Measurements from ENCODE around the gene C1orf74.

The C1orf74 gene

DNA sequence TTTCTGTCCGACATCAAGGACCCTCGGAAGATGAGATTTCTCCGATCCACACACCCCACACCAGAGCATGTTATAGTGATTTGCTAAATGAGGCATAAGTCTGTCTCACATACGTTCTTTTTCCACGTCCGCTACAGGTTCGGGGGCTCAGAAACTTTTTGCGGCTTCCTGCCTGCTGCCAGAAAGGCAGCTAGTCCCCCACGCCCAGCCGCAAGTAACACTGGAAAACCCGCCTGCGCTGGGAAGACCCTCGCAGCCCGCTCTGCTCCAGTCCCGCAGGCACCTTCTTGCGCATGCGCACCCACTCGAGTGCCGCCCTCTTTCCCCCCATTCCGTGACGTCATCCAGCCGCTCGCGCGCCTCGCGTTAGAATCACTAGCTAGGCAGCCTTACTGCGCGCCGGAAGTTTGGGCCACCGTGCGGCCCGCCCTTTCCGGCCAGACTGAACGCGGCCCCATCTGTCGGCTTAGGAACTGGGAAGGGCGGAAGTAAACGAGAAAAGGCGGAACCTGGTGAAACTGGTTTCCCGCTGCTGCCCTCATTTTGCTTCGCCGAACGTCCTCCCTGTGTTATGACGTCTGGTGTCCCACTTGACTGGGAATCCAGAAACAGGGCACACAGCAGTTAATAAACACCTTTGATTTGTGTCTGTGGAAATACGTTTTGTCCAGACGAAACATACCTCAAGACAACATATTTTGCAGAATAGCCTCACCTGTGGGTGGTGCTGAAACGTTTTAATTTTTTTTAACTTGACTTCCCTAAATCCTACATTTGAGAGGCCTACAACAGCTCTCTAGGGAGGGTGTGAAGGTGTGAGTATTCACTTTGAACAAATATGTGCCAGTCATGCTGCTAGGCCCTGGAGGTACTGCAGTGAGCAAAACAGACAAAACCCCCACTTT, at the start of gene C1orf74:
Gene C1orf74, minus strand, starts transcription at position 295 of the 905 bp plus-strand sequence. CDS start 925 bp downstream, outside the sequence.
- peak; percentile 86 for DNase-seq (ENCODE audit: low read depth)

DNA sequence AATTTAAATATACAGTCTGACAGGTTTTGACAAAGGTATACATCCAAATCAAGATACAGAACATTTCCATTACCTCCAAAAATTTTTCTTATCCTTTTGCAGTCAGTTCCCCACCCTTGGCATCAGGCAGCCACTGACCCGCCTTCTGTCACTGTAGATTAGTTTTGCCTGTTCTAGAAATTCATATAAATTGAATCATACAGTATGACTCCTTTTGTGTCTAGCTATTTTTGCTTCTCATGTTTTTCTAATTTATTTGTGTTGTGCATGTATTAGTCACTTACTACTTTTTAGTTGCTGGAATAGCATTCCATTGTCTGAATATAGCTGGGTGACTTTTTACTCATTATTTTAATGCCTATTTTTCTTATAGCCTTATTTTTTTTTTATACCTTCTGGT, 47.3 kb upstream of the C1orf74 start:
- DNase-seq (ENCODE audit: low read depth): no peak

DNA sequence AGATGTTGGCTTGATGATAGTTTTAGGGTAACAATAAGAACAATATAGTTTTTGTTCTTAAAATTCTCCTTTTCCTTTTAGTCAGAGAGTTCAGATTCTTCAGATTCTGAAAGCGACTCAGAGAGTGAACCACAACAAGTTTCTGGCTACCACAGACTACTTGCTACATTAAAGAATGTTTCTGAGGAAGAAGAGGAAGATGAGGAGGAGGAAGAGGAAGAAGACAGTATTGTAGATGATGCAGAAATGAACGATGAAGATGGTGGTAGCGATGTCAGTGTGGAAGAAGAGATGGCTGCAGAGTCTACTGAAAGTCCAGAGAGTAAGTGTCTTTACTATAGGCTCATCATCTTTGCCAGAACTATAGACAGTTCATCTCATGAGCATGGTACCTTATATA, 46.4 kb upstream of the C1orf74 start:
- DNase-seq (ENCODE audit: low read depth): no peak

DNA sequence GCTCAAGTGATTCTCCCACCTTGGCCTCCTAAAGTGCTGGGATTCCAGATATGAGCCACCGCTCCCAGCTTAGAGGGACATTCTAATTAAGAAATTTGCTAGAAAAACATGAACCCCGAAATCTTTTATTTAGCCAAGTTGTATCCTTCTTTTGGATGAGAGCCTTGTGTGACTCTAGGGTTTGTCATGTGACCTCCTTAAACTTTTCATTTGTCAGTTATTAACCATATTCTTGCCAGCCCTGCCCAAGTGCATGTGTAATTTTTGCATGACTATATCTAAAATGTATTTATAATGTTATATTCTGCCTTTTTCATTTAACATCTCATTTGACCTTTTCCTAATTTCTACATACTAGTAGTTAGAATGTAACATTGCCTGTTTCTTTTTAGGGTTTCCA, 45.4 kb upstream of the C1orf74 start:
- DNase-seq (ENCODE audit: low read depth): no peak

DNA sequence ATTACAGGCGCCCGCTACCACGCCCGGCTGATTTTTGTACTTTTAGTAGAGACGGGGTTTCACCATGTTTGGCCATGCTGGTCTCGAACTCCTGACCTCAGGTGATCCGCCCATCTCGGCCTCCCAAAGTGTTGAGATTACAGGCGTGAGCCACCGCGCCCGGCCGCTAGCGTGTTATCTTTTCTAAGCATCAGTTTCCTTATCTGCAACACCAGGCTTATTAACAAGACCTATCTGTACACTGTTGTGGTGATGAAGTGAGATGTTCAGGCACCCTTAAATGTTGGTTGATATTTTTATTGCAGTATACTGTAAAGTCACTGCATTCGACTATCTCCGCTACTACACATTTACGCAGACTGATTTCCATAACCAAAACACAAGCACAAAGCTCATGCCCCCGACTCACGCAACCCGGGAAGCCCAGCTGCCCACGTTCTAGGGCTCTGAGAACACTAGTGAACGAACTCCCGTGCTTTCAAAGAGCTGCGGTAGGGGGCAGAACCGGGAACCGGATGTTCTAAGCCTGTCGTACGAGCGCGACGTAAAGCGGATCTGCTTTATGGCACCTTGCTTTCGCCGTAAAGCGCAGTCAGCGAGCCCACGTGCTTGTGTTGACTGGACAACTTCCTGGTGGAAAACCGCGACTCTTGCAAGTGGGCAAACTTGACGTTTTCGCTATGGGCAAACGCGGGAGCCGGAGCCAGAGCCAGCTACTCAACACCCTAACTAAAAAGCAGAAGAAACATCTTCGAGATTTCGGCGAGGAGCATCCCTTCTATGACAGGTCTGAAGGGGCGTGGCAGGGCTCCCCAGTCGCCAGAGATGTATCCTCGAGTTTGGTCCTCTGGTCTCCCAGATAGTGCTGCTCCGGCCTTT, 43.3 kb upstream of the C1orf74 start, which contains the start of gene UTP25:
Gene UTP25, plus strand, starts transcription at position 589 of the 879 bp plus-strand sequence. Its CDS starts 92 bp downstream, at position 681.
- peak; percentile 91 for DNase-seq (ENCODE audit: low read depth)

DNA sequence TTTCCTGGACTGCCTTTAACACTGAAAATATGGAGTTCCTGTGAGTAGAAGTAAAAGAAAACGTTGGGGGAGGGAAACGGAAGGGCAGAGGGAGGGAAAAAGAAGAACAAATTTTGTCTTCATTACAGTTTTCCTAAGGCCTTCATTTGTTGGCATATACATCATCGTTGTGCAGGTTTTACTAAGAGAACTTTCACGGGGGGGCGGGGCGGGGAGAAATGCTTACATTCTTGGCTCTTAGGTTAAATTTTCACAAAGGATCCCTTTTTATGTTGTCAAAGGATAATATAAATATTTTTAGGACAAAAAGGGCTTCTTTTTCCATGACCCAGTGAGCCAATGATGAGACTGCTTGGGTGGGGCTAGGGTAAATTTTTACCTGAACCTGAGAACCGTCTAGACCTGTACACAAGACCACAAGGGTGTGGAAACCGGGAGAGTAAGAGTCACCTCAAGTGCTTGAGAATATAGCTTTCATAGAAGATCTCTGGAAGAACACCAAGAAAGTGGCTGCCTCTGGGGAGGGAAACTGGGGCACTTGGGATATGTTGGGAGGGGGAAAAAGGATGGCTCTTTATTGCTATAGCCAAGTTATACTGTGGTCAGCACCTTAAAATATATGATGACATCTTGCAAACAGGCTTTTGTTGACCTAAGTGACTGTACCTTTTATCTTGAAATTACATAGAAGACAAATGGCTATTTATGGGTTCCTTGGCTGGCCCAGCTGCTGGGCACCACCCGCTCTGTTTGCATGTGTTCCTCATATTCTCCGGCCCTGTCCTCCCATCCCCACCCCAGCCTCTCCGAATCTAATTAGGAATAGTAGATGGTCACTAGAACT, 41.5 kb upstream of the C1orf74 start:
- DNase-seq (ENCODE audit: low read depth): no peak

DNA sequence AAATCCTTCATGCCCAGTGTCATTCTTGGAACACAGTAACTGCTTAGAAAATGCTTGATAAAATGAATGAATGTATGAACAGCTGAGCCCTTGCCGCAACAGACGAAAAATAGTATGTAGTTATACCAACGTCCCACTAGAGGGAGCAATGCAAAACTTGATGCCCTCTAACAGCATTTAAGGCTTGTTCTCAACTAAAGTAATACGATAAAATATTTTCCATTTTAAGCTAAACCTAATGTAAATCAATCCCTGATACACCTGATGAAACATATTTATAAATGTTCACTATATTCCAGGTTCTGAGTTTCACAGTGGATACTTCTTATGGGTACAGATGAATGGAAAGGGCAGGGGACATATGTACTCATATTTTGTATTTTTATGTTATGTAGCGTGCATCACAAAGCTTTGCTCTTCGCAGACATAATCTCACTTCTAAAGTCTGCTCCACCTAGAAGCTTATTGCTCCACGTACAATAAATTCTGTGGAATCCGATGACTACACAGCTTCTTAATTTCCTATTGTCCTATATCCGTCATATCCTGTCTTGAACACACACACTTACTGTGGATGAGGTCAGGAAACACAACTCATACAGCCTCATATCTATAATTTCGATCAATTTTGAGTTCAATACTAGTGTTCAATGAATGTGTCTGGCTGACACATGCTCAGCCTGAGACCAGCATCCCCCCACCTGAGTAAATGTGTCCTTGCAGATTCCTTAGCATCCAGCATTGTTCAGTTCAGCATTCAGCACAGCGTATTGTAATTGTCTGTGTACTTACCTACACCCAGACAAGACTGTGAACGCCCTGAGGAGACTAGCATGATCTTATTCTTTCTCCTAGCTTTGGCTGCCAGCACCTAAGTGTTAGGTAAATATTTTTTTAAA, 39.0 kb upstream of the C1orf74 start:
- DNase-seq (ENCODE audit: low read depth): no peak

DNA sequence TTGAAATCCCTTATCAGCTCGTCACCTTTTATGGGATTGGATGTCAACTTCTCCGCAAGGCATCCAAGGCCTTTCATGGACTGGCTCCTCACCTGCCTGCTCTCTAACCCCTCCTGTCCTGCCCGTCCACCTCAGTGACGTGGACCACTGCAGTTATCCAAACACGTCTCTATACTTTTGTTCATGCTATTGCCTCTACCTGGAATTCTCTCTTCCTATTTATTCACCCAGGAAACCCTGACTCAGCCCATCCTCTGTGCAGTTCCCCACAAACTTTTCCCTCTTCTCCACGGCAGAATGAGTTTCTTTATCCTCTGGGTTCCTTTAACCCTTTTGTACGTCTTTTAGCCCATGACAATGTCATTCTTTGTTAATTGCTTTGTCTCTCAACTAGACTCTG, 38.3 kb upstream of the C1orf74 start:
- DNase-seq (ENCODE audit: low read depth): no peak

DNA sequence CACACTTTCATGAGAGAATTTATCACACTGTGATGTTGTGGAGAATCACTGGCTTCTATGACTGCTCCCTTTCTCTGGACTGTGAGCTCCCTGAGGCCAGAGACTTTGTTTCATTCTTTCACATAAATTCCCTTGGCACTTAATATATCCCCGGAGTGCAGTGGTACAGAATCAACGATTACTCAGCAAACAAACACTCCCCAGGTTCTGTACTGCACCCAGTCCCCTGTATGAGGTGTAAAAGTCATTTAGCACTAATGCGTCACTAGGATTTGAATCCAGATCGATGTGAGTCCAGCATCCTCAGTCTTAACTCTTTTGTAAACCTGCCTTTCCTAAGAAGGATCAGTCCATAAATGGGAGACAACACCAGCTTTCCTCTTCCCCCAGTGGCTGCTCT, 36.6 kb upstream of the C1orf74 start:
- no peak for DNase-seq (ENCODE audit: low read depth)

DNA sequence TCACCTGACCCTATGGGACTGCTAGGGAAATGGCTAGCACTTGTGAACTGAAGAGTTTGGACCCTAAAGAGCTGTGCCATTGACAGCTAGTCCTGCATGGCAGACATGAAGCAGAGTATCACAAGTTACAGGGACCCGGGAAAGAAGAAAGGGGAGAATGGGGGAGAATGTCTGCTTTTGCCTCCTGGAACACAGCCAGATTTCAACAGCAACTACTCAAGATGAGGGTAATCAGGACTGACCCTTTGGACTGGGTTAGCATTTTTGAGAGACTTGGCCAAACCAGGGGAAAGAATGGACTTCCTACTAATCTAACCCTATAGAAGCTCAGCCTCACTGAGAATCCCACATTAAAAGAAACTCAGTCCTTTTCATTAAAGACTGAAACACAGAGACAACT, 34.7 kb upstream of the C1orf74 start:
- DNase-seq (ENCODE audit: low read depth): no peak

DNA sequence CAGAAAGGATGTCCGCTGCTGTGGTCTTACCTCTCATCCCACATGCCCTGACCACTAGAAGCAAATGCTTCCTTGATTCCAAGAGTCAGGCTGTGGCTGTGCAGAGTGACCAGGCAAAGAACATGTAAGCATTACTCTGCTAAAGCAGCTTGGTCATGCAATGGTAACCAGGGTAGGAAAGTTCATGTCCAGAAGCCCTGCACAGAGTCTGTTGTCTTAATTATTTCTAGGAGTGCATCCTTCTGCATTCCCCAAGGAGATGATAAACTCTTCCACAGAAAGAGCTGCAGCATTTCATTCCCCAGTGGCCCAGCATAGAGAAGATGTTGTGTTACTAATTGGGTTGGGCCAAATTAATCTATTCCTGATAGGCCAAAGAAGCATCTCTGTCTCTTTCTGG, 33.3 kb upstream of the C1orf74 start:
- no peak for DNase-seq (ENCODE audit: low read depth)

DNA sequence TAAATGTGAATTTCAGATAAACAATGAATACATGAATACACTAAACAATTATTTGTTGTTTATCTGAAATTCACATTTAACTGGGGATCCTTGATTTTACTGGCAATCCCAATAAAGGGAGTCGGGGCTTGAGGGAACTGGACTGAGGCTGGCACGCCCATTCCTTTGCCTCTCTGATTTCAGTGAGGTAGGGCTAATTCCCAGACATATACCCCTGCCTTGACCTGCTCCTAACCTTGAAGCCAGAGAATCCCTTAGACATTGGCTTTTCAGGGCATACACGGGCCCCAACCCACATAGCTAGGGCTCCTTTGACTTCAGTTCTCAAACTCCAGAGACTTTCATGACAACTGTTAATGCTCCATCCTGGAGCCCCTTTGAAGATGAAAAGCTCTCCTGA, 32.6 kb upstream of the C1orf74 start:
- DNase-seq (ENCODE audit: low read depth): no peak

DNA sequence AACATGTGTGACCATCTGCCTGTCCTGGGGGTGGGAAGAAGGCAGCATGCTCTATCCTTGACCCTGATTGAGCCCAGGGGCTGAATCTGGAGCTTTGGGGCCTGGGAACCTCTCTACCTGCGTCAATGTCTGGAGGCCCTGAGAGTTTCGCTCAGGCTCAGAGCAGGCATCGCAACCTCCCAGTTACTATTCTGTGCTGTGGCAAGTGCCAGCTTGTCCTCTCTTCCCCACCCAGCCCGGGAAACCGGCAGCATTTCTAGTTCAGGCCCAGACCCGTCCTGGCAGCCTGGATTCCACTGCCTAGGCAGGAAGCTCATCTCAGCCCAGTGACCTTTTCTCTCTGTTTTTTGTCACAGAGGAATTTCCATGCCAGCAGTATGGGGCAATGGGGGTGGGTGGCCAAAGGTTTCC, 31.6 kb upstream of the C1orf74 start:
- DNase-seq (ENCODE audit: low read depth): no peak

DNA sequence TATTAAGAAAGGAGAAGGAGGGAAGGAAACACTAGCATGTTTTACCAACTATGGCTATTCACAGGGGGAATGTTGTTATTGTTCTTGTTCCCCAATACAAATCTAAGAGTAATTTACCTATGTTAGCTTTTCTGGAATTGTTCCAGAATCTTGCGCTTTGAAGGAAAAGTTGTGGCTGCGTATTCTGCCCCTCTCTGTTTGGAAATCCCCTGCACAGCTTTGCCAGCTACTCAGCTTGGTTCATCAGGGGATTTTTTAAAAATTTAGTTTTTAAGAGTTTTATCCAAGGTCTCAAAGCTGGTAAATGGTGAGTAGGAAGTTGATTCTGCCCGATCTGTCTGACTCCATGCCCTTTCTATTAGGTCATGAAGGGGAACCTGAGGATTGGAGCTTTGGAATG, 31.1 kb upstream of the C1orf74 start:
- DNase-seq (ENCODE audit: low read depth): no peak

DNA sequence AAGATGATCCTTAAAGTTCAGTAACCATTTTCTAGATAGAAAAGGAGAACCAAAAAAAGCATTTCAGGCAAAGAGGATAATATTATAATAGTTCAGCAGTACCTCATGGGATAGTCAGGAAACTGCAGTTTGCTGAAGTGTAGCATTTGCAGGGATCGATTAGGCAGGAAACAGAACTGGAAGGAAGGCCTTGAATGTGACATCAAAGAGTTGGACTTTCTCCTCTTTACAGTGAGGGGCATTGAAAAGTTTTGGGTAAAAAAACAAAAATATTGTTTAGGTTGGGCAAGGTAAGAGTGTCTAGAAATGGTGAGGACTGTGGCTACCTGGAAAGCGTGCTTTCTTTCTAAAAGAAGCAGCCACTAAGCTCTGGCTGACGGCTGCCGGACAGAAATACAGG, 29.5 kb upstream of the C1orf74 start:
- no peak for DNase-seq (ENCODE audit: low read depth)

DNA sequence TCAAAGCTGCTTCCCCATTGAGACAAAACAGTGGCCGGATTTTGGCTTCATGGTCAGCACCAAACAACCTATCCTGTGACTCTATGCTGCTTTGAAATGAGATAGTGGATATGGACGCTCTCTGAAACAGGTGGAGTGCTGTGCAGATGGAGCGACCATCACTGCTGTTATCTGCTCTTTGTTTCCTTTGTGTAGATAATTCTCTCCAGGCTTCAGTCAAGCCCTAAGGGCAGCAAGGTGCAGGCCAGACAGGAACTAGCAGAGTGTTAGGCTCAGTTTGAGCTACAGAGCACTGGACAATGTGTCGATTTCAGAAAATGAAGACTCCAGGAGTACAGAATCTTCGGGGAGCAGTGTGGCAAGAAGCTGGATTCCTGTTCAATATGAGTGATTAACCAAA, 26.4 kb upstream of the C1orf74 start:
- no peak for DNase-seq (ENCODE audit: low read depth)

DNA sequence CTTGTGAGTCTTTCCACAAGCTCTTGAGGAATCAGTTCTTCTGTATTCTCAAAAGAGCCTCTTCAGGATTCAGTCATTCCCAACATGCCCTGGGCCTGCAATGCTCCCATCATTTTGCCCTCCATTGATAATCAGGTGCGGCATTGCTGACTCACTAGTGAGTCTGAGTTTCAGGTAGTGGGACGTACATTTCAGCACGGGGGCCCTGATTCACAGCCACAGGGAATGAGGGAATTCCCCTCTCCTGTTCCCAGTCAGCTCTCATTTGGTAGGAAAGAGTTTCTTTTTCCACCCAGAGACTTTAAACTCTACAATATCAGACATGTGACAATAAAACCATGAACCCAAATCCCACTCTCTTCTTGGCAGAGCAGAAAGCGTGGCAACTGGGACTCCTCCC, 25.3 kb upstream of the C1orf74 start:
- no peak for DNase-seq (ENCODE audit: low read depth)

DNA sequence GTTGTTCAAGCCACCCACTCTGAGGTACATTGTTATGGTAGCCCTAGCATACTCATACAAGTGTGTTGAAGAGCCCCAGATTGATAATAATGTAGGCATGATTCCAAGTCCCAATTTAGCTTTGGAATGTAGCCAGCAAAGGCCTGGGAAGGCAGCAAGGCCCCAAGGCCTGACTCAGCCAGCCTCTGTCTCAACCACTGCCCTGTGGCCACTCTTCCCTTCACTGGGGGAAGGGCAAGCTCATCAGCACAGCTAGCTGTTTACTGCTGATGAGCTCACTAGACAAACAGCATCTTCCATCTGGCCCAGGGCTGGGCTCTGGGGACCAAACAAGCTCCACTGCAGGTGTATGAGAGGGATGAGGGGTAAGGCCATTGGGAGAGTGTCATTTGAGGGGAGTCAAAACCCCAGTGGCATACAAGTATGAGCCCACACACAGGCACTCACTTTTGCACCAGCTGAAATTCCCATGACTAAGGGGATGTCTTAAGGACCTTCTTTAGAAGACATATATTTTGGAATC, 23.8 kb upstream of the C1orf74 start:
- peak; percentile 81 for DNase-seq (ENCODE audit: low read depth)

DNA sequence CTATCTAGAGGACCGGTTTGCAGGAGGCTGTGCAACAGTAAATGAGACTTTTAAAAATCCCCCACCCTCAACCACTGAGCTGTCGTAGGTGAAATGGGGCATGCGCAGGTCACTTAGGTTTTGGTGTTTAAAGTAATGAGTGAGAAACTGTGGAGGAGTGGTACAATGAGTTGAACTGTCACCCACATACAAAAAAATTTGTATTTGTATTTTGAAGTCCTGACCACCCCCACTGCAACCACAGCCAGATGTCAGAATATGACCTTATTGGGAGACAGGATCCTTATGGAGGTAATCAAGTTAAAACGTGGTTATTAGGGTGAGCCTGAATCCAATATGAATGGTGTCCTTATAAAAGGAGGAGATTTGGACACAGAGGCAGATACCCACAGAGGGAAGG, 23.1 kb upstream of the C1orf74 start:
- DNase-seq (ENCODE audit: low read depth): no peak

DNA sequence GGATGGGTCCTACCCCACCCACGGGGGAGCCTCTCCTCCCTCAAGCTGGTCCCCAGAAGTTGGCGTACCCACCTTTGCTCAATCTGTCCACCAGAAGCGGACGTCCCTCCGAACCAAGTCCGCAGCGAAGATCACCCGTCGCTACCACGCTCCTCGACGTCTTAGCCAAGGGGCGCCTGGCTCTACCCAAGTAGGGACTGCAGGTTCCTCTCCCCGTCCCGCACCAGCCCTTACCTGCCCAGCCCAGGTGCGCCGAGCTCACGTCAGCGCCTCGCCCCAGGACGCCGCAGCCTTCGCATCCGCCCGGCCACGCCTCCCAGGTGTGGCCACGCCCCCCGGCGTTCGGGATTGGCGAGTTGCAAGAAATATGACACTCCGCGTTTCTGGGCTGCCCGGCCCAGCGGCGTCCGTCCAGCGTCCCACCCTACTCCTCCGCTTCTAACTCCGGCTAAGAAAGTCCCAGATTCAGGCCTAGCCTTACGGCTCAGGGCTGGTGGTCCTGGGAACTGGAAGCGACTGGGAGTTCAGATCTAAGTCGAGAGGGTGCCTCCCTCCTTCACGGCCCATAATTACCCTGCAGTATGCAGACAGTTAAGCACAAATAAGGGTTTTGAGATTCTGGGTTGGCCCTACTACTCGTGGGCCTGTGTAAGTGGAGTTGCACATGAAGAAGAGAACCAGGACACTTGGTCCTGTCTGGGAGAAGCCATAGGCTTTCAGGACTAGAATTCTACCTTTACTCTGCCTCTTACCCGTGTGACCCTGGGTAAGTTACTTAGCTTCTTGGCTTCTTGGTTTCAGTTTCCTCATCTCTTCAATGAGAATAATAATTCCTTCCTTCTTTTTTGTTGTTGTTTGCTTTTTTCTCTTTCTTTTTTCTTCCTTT, 21.8 kb upstream of the C1orf74 start, which contains the start of gene IRF6:
Gene IRF6, minus strand, starts transcription at position 268 of the 886 bp plus-strand sequence. CDS start 4,729 bp downstream, outside the sequence.
- DNase-seq (ENCODE audit: low read depth): no peak

All from HS-27A (cell line).